ENCODE measurements around the gene FTO. TPM values are rescaled to one million over a fixed set of nuclear protein-coding genes. Genes with fewer than 3 reads are reported as not detected.

Gene FTO
- total RNA-seq, 1 experiment from 2014 or later: 73.6 TPM

GRCh38 chr16:53781023-53781605 lies 77.2 kb downstream of the FTO start:
- DNase-seq (ENCODE audit: low spot score): peak; percentile 49

DNA sequence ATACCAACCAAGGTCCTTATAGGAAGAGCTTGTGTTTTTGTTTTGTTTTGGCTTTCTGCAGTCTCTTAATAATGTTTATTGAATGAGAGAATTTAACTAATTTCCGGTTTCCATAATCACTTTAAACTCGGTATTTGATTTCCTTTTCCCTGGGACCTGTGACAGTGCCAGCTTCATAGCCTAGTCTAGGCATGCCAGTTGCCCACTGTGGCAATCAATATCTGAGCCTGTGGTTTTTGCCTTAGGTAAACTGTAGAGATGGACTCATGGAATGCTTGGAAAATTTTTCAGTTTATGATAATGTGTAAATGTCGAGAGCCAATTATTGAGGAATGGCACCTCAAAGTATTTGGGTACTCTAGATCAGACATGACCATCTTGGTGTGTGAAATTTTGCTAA lies 78.2 kb downstream of the FTO start:
- no peak for DNase-seq (ENCODE audit: low spot score)

DNA sequence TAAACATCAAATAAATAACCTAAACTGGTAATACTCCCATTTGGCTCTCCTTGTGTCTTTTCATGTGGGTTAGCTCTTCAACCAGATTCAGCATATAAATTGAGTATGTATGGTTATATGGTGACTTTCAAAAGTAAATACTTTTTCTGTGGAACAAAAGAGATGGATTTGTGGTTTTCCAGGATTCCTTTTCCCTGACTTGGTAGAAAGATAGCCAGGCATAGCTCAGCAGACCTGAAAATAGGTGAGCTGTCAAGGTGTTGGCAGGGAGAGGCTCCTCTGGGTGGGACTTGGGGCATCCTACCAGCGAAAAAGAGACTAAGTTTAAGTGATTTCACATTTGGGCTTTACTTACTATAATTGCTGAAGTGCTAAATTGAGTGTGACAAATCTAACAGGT lies 80.3 kb downstream of the FTO start:
- DNase-seq (ENCODE audit: low spot score): peak; percentile 21

GRCh38 chr16:53785044-53785443 lies 81.1 kb downstream of the FTO start:
- no peak for DNase-seq (ENCODE audit: low spot score)

DNA sequence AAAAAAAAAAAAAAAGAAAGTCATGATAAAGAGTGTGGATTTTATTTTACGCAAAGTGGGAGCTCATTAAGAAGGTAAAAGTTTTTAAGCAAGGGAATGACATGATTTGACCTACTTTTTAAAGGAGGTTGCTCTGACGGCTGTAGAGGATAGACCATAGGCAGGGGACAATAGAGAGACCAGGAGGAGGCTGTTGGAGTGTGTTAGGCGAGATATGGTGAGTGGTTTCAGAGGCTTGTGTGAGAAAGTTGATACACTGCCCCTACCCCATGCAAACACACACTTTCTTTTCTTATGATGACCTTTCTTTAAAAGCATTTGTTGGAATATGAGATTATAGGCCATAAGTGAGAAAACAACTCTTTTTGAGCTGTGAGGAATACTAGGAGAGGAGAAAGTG lies 82.0 kb downstream of the FTO start:
- DNase-seq (ENCODE audit: low spot score): no peak

DNA sequence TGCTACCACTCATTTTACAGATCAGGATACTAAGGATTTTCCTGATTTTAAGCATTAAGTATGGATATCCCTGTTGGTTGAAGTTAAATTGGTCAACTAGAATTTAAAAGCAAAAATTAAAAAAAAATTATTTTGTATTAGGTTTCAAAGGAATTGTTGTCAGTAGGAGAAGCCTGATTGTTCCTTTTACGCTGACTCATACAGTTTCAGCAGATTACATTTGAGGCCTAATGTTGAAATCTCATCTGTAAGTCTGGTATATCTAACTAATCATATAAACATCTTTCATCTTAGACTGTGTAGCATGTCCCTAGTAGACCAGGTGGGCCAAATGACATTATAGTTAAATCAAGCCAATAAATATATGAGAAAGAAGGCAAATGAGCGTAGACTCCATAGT lies 83.5 kb downstream of the FTO start:
- no peak for DNase-seq (ENCODE audit: low spot score)

DNA sequence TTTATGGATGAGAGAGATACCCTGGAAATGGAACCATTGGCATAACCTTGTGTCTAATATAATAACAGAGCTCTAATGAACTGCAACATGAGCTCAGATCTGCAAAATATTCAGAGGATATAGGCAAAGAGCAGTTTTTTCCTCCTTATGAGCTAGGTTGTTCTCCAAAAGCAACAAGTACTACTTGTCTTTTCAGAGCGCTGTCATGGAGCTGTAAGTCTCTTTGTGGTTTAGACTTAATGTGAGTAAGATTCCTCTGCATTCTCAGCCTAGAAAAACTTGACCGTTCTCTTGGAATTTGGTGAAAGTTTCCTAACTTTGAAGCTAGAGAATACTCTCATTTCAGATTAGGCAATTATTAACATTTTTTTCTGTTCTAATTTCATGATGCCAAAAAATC lies 85.2 kb downstream of the FTO start:
- DNase-seq (ENCODE audit: low spot score): peak; percentile 35

GRCh38 chr16:53792161-53792951 lies 88.4 kb downstream of the FTO start:
- no peak for DNase-seq (ENCODE audit: low spot score)

GRCh38 chr16:53803451-53803850 lies 99.5 kb downstream of the FTO start:
- no peak for DNase-seq (ENCODE audit: low spot score)

DNA sequence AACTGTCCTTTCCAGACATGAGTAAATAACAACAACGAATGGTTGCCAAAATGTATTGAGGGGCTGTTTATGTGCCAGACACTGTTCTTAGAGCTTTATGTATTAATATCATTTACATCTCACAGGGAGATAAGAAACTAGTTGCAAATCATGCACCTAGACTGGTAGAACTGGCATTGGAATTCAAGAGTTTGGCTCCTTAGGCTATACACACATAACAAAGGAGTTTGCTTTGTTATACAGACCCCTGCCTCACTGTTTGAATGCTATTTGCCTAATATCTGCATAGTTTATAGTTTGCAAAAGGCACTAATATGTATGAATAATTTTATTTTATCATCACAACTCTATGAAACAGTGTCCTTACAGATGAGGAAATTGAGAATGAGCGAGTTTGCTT lies 100.0 kb downstream of the FTO start:
- no peak for DNase-seq (ENCODE audit: low spot score)

- DNase-seq (ENCODE audit: low spot score): no peak
These were observed 100.5 kb downstream of the FTO start for GRCh38 chr16:53804467-53804866.

DNA sequence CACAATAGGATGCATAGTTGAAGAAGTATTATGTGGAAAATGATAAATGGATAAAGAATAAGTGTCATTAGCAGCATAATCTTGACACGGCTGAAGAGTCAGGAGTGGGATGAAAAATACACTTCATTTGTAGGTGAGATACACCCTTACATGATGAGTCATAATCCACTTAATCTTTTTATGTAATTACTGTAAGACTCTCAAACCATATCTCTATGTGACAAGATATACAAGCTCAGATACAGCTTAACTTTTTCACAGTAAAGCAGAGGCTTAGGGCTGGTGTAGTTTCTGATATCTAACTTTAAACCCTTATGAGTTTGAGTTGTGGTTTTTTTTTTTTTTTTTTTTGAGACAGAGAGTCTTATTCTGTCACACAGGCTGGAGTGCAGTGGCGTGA lies 101.2 kb downstream of the FTO start:
- DNase-seq (ENCODE audit: low spot score): no peak

DNA sequence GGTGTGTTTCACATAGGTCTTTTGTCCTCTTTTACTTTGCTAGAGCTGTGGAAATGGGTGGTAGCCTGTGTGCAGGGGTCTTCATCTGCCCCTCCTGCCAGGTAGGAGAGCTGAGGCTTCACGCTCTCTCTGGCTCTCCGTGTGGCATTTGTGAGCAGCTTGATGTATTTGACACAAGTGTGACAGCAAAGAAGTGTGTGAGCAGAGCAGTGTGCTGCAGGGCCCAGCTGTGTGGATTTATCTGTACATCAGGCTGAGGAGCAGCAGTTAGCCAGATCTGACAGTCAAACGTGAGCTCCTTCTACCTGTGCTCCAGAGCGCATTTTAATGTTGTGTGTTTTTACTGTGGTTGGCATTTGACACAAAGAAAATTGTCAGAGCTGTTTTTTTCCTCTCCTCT lies 101.8 kb downstream of the FTO start:
- DNase-seq (ENCODE audit: low spot score): no peak

DNA sequence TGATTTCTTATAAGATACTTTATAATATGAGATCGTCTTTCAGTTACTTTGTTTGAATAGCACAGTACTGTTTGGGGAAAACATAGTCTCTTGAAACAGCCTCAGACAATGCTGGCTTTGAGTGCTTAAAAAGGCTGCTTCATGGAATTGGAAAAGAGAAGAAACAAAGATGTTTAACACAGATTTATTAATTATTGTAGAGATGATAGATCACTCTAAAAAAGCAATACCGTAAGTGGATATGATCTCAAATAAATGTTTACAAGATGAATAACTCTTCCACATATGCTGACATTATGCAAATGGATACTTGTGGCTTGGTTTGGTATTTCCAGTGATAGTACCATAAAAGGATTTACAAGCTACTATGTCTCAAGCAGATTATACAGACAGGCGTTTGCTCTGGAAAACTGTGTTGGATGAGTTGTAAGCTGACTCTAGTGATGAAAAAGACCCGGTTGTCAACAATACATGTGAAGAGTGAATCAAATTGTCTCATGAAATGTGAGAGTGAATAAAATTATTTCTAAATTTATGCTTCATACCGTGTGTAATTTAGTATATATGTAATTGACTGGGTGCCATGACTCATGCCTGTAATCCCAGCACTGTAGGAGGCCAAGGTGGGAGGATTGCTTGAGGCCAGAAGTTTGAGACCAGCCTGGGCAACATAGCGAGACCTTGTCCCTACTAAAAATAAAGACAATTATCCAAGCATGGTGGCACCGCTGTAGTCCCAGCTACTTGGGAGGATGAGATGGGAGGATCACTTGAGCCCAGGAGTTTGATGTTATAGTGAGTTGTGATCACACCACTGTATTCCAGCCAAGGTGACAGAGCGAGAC lies 105.4 kb downstream of the FTO start:
- peak; percentile 32 for DNase-seq (ENCODE audit: low spot score)

GRCh38 chr16:53812914-53813313 lies 109.0 kb downstream of the FTO start:
- DNase-seq (ENCODE audit: low spot score): no peak

- no peak for DNase-seq (ENCODE audit: low spot score)
These were observed 110.8 kb downstream of the FTO start for GRCh38 chr16:53814801-53815200.

DNA sequence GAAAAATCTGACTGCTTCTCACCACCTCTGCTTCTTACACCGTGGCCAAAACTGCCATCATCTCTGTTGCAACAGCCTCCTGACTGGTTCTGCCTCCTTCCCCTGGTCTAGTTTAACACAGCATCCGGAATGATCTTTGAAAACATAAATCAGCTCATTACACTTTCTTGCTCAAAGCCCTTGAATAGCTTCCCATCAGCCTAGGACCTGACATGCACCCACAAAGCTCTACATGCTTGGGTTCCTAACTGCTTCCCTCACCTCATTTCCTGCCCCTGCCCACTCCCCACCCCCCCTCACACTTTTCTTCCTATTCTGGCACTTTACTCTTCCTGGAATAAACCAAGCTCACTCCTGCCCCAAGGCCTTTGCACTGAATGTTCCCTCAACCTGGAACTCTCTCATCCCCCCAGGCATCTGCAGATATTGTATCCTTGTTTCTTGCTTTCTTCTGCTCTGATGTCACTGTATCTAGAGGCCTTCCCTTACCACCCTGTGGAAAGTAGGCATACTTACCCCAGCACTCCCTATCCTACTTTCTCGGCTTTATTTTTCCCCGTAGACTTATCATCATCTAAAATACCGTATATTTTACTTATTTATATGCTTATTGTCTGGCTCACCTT lies 112.4 kb downstream of the FTO start:
- no peak for DNase-seq (ENCODE audit: low spot score)

- peak; percentile 85 for DNase-seq (ENCODE audit: low spot score)
These were observed 113.3 kb downstream of the FTO start for GRCh38 chr16:53817117-53817755.

DNA sequence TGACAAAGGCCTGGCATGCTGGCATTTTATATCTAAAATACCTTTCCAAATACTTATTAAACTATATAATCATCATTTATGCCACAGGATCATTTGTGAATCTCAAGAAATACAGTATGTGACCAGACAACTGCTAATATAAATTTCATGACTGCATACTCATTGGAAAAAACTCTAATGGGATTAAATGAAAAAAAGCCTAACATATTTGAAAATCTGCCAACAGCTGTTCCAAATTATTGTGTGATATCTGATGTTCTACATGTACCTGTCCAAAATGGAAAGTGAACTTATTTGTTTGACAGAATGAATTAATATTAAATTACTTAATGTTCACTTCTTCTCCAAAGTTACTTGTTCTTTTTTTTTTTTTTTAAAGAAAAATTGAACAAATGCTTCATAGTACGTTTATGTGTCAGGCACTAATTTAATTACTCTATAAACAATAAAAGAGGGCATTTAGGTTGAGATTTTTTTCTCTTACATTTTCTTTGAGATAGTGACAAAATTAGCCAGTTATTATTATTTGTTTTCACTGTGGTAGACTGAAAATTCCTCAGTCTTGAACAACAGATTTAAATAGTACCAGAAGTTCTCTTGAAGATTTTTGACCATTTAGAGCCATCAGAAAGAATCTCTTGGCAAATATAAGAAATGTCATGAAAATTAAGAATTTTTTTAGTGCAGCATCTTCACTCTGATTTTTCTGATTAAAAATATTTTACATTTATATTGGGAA lies 114.0 kb downstream of the FTO start:
- no peak for DNase-seq (ENCODE audit: low spot score)

DNA sequence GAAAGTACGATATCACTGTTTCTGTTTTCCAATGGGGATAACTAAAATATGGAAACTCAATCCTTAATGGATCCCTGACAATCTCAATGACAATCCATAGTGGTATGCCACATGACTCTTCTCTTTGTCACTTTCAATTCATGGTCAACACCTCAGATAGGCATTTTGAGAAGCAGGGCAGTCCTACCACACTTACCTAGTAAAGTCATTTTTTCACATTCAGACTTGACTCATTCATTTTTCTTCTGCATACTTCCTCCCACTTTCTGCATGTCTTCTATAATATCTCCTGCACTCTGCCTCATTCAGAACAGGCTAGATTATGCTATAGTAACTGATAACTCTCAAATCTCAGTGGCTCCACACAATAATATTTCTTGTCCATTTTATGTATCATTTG lies 117.5 kb downstream of the FTO start:
- no peak for DNase-seq (ENCODE audit: low spot score)

Measured in H4 (cell line).